ENCODE data around the gene RUNX2. TPM values are rescaled to one million over a fixed set of nuclear protein-coding genes. Genes with fewer than 3 reads are reported as not detected.

Gene RUNX2
- total and polyA plus RNA-seq, 9 of the 15 experiments (the other 6 are each of a cell fraction or from before 2014, with no cell fraction given) = 0.29 to 1.00 (median 0.43) TPM

DNA sequence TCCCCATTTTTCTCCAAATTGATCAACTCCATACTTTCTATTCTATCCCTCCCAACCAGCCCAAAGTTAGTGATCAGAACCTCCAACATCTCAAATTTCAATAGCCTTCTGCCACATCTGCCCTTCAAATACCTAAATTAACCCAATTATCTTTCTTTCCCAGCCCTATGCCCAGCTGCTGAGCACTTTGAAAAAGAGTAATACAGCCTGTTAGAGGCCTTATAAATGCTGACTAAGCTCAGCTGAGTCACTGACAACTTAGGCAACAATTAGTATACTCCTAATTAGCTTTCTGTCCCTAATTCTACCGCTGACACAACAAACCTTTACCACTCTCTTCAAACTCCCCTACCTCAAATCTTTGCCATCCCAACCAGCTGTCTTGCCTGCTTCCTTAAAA, 23.5 kb downstream of the RUNX2 start (continued):
- TF ChIP-seq ESRRA (IDR thresholded peaks at IDR 0.05; ENCODE audit: borderline replicate concordance, low read depth) = no peak
- TF ChIP-seq, protein P1, sequence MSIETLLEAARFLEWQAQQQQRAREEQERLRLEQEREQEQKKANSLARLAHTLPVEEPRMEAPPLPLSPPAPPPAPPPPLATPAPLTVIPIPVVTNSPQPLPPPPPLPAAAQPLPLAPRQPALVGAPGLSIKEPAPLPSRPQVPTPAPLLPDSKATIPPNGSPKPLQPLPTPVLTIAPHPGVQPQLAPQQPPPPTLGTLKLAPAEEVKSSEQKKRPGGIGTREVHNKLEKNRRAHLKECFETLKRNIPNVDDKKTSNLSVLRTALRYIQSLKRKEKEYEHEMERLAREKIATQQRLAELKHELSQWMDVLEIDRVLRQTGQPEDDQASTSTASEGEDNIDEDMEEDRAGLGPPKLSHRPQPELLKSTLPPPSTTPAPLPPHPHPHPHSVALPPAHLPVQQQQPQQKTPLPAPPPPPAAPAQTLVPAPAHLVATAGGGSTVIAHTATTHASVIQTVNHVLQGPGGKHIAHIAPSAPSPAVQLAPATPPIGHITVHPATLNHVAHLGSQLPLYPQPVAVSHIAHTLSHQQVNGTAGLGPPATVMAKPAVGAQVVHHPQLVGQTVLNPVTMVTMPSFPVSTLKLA (conservative IDR thresholded peaks at IDR 0.05) = 0 out of 4 replicates have a peak, but pooled peaks of 1 of the 2 experiments have one; percentile 17
- TF ChIP-seq, protein P2, sequence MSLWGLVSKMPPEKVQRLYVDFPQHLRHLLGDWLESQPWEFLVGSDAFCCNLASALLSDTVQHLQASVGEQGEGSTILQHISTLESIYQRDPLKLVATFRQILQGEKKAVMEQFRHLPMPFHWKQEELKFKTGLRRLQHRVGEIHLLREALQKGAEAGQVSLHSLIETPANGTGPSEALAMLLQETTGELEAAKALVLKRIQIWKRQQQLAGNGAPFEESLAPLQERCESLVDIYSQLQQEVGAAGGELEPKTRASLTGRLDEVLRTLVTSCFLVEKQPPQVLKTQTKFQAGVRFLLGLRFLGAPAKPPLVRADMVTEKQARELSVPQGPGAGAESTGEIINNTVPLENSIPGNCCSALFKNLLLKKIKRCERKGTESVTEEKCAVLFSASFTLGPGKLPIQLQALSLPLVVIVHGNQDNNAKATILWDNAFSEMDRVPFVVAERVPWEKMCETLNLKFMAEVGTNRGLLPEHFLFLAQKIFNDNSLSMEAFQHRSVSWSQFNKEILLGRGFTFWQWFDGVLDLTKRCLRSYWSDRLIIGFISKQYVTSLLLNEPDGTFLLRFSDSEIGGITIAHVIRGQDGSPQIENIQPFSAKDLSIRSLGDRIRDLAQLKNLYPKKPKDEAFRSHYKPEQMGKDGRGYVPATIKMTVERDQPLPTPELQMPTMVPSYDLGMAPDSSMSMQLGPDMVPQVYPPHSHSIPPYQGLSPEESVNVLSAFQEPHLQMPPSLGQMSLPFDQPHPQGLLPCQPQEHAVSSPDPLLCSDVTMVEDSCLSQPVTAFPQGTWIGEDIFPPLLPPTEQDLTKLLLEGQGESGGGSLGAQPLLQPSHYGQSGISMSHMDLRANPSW (CRISPR knock-in tag; IDR thresholded peaks at IDR 0.05) = no peak
- no peak for TF ChIP-seq LCOR (CRISPR knock-in tag; IDR thresholded peaks at IDR 0.05)

DNA sequence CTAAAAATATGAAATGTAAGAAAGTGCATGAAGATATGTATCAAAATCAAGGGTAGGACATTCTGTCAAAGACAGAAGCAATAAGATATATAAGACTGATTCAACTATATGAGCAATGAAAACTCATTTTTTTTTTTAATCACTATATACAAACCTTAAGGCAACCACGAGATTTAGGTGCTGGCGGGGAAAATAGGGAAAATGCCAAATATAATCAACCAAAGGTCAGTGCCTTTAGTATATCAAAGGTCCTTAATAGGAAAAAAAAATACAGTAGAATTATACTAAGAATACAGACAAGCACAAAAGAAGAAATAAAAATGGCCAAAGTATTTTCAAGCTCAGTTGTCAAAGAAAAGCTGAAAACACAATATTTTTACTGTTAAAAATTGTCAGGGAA, 25.5 kb downstream of the RUNX2 start:
- no peak overlapping the region for H3K4me2 ChIP-seq (ENCODE audit: insufficient read depth, low read length)
- H3K4me1 ChIP-seq (replicated peaks in 1 of 2; ENCODE audit: control insufficient read depth in 2 of 2, insufficient read depth in 2 of 2, low read length in 2 of 2) = peaks cover 0 to 16% of the 10 kb centered on the region in 2 experiments; a peak in 4 of 5 replicates
- no peaks in the 10 kb centered on the region for H4K20me1 ChIP-seq (replicated peaks; ENCODE audit: control insufficient read depth, insufficient read depth, low read length)
- CTCF ChIA-PET (ENCODE audit: low intra/inter-chr PET ratio) = no interaction called here
- 91% methylated on average over 2 of the region's 2 CpGs for WGBS (ENCODE audit: insufficient coverage, low coverage, missing lambda C conversion rate)
- H3K9me3 ChIP-seq (replicated peaks; ENCODE audit: control insufficient read depth, insufficient read depth, low read depth, low read length) = no peaks in the 10 kb centered on the region
- H3K79me2 ChIP-seq (ENCODE audit: control insufficient read depth, insufficient read depth, low read length) = no peaks in the 10 kb centered on the region
- H3K36me3 ChIP-seq (ENCODE audit: control insufficient read depth, insufficient read depth, low read length) = no peaks in the 10 kb centered on the region
- no TSS peak for BruUV-seq (replicated peaks)
- no peak overlapping the region for H3K27ac ChIP-seq (ENCODE audit: extremely low read depth, low read depth, low read length)
- H2AFZ ChIP-seq (ENCODE audit: low read depth, low read length) = no peak overlapping the region
- H3K27me3 ChIP-seq (ENCODE audit: control insufficient read depth in 2 of 2, insufficient read depth in 2 of 2, low read length in 2 of 2) = no peaks in the 10 kb centered on the region
- no peak for ATAC-seq
- no peaks in the 10 kb centered on the region for H3K9me1 ChIP-seq (ENCODE audit: control insufficient read depth, insufficient read depth, low read length)
- no peak overlapping the region for H3K9ac ChIP-seq (ENCODE audit: insufficient read depth in 1 of 2, low read depth in 2 of 2, low read length in 2 of 2)
- POLR2A ChIA-PET = no interaction called here
- DNase-seq (ENCODE audit: extremely low read depth in 1 of 4, low spot score in 3 of 4) = no peak
- no peak for FAIRE-seq
- no peak overlapping the region for H3K4me3 ChIP-seq
- intact Hi-C loops (cut with micrococcal nuclease) (no loop called here), in situ Hi-C loops (cut with MboI) (no loop called here)
- no peak for TF ChIP-seq SAFB (IDR thresholded peaks at IDR 0.05; ENCODE audit: borderline replicate concordance, low read depth, low read length)
- TF ChIP-seq MYBL2 (IDR thresholded peaks at IDR 0.05; ENCODE audit: low read depth) = no peak
- TF ChIP-seq MYBL2 (CRISPR knock-in tag; IDR thresholded peaks at IDR 0.05; ENCODE audit: borderline replicate concordance) = no peak
- TF ChIP-seq, protein P3, sequence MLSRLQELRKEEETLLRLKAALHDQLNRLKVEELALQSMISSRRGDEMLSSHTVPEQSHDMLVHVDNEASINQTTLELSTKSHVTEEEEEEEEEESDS (CRISPR knock-in tag; IDR thresholded peaks at IDR 0.05) = no peak
- no peak for TF ChIP-seq ARID2 (IDR thresholded peaks at IDR 0.05)
- TF ChIP-seq, protein P4, sequence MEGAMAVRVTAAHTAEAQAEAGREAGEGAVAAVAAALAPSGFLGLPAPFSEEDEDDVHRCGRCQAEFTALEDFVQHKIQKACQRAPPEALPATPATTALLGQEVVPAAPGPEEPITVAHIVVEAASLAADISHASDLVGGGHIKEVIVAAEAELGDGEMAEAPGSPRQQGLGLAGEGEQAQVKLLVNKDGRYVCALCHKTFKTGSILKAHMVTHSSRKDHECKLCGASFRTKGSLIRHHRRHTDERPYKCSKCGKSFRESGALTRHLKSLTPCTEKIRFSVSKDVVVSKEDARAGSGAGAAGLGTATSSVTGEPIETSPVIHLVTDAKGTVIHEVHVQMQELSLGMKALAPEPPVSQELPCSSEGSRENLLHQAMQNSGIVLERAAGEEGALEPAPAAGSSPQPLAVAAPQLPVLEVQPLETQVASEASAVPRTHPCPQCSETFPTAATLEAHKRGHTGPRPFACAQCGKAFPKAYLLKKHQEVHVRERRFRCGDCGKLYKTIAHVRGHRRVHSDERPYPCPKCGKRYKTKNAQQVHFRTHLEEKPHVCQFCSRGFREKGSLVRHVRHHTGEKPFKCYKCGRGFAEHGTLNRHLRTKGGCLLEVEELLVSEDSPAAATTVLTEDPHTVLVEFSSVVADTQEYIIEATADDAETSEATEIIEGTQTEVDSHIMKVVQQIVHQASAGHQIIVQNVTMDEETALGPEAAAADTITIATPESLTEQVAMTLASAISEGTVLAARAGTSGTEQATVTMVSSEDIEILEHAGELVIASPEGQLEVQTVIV (CRISPR knock-in tag; IDR thresholded peaks at IDR 0.05; ENCODE audit: borderline replicate concordance) = no peak
- no peak for TF ChIP-seq RBFOX2 (IDR thresholded peaks at IDR 0.05; ENCODE audit: low read depth, low read length)
- no peak for TF ChIP-seq NR1H2 (CRISPR knock-in tag; IDR thresholded peaks at IDR 0.05)
- TF ChIP-seq, protein P5, sequence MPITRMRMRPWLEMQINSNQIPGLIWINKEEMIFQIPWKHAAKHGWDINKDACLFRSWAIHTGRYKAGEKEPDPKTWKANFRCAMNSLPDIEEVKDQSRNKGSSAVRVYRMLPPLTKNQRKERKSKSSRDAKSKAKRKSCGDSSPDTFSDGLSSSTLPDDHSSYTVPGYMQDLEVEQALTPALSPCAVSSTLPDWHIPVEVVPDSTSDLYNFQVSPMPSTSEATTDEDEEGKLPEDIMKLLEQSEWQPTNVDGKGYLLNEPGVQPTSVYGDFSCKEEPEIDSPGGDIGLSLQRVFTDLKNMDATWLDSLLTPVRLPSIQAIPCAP (CRISPR knock-in tag; IDR thresholded peaks at IDR 0.05; ENCODE audit: borderline replicate concordance) = no peak
- no peak for TF ChIP-seq SMARCC2 (IDR thresholded peaks at IDR 0.05; ENCODE audit: low read depth)

Data from K562 (cell line).